H9 (cell line): ENCODE measurements around the gene BIN1. TPM values are rescaled to one million over a fixed set of nuclear protein-coding genes. Genes with fewer than 3 reads are reported as not detected.

Experiments used
- DNase-seq: peaks from one replicate; pipeline ENCODE4 v3.0.0-alpha.2; 2017
- H2AFZ ChIP-seq: one replicate; pipeline ENCODE4 v1.6.1; 2013; ENCODE audit warnings: mild to moderate bottlenecking, low read length, control low read depth, moderate library complexity
- H2AK5ac ChIP-seq: 2 replicates; pipeline ENCODE4 v1.6.1; 2013; ENCODE audit warnings: low read length, control low read depth, mixed read lengths; ENCODE audit not compliant: insufficient read length
- H2BK120ac ChIP-seq: one replicate; pipeline ENCODE4 v1.6.1; 2013; ENCODE audit warnings: low read depth, mild to moderate bottlenecking, low read length, control low read depth, inconsistent platforms; ENCODE audit not compliant: poor library complexity, severe bottlenecking
- H2BK12ac ChIP-seq: 2 replicates; pipeline ENCODE4 v1.6.1; 2013; ENCODE audit warnings: low read length, control low read depth, mixed read lengths, low read depth; ENCODE audit not compliant: insufficient read length
- H2BK15ac ChIP-seq: 2 replicates; pipeline ENCODE4 v1.6.1; 2013; ENCODE audit warnings: low read depth, low read length, control low read depth
- H2BK20ac ChIP-seq: one replicate; pipeline ENCODE4 v1.6.1; 2013; ENCODE audit warnings: low read depth, mild to moderate bottlenecking, low read length, control low read depth, inconsistent platforms; ENCODE audit not compliant: poor library complexity, severe bottlenecking
- H2BK5ac ChIP-seq: 2 replicates; pipeline ENCODE4 v1.6.1; 2013; ENCODE audit warnings: low read length, control low read depth, mixed read lengths; ENCODE audit not compliant: insufficient read length
- H3K14ac ChIP-seq: 2 replicates; pipeline ENCODE4 v1.6.1; 2013; ENCODE audit warnings: low read length, control low read depth; ENCODE audit not compliant: insufficient read depth
- H3K18ac ChIP-seq: 2 replicates; pipeline ENCODE4 v1.6.1; 2013; ENCODE audit warnings: low read depth, mild to moderate bottlenecking, mixed read lengths, low read length, control low read depth; ENCODE audit not compliant: insufficient read length
- H3K23ac ChIP-seq: 2 replicates; pipeline ENCODE4 v1.6.1; 2013; ENCODE audit warnings: low read length, control low read depth, mixed read lengths, low read depth; ENCODE audit not compliant: insufficient read length
- H3K23me2 ChIP-seq: 2 replicates; pipeline ENCODE4 v1.6.1; 2013; ENCODE audit warnings: low read depth, mild to moderate bottlenecking, mixed read lengths, low read length, control low read depth; ENCODE audit not compliant: insufficient read length, poor library complexity, severe bottlenecking
- H3K27ac ChIP-seq: 2 replicates; pipeline ENCODE4 v1.5.1; 2013; ENCODE audit warnings: low read length, control low read depth, mixed read lengths, low read depth; ENCODE audit not compliant: insufficient read length
- H3K27me3 ChIP-seq: 2 replicates; pipeline ENCODE4 v1.6.1; 2013; ENCODE audit warnings: low read length, control low read depth, inconsistent platforms; ENCODE audit not compliant: insufficient read depth
- H3K4ac ChIP-seq: 2 replicates; pipeline ENCODE4 v1.6.1; 2013; ENCODE audit warnings: low read depth, mild to moderate bottlenecking, control low read depth, inconsistent platforms, low read length, moderate library complexity
- H3K4me1 ChIP-seq: 2 replicates; pipeline ENCODE4 v1.6.1; 2013; ENCODE audit warnings: low read length, control low read depth, inconsistent platforms; ENCODE audit not compliant: insufficient read depth
- H3K4me2 ChIP-seq: 2 replicates; pipeline ENCODE4 v1.6.1; 2013; ENCODE audit warnings: low read length, control low read depth, mixed read lengths; ENCODE audit not compliant: insufficient read length, insufficient read depth
- H3K56ac ChIP-seq: 2 replicates; pipeline ENCODE4 v1.6.1; 2013; ENCODE audit warnings: low read depth, mild to moderate bottlenecking, mixed read lengths, low read length, control low read depth; ENCODE audit not compliant: insufficient read length
- H3K79me1 ChIP-seq: 2 replicates; pipeline ENCODE4 v1.6.1; 2013; ENCODE audit warnings: low read depth, mild to moderate bottlenecking, moderate library complexity, low read length, control low read depth, inconsistent platforms; ENCODE audit not compliant: insufficient read depth, poor library complexity, severe bottlenecking
- H3K79me2 ChIP-seq: 2 replicates; pipeline ENCODE4 v1.6.1; 2013; ENCODE audit warnings: low read length, control low read depth, inconsistent platforms; ENCODE audit not compliant: insufficient read depth
- H3K9ac ChIP-seq: 2 replicates; pipeline ENCODE4 v1.6.1; 2013; ENCODE audit warnings: low read length, control low read depth, mixed read lengths; ENCODE audit not compliant: insufficient read length; ENCODE audit errors: extremely low read depth
- H3K9me3 ChIP-seq: one replicate; pipeline ENCODE4 v1.6.1; 2013; ENCODE audit warnings: low read depth, low read length, inconsistent platforms; ENCODE audit not compliant: control insufficient read depth
- H3T11ph ChIP-seq: one replicate; pipeline ENCODE4 v1.6.1; 2013; ENCODE audit warnings: mild to moderate bottlenecking, low read length, control low read depth, inconsistent platforms
- H4K20me1 ChIP-seq: one replicate; pipeline ENCODE4 v1.6.1; 2013; ENCODE audit not compliant: control insufficient read depth, insufficient read length, insufficient read depth
- H4K5ac ChIP-seq: 2 replicates; pipeline ENCODE4 v1.6.1; 2013; ENCODE audit warnings: low read depth, mild to moderate bottlenecking, mixed read lengths, low read length, control low read depth; ENCODE audit not compliant: insufficient read length
- H4K8ac ChIP-seq: replicated peaks from 2 replicates; pipeline ENCODE4 v1.6.1; 2013; ENCODE audit warnings: low read length, control low read depth, mixed read lengths, low read depth; ENCODE audit not compliant: insufficient read length
- H4K91ac ChIP-seq: 2 replicates; pipeline ENCODE4 v1.6.1; 2013; ENCODE audit warnings: low read depth, mild to moderate bottlenecking, moderate library complexity, mixed read lengths, low read length, control low read depth; ENCODE audit not compliant: insufficient read length
- H3K27ac Mint-ChIP-seq, 3 experiments: 2 replicates in 2 of 3; 3 replicates in 1 of 3; pipeline ENCODE4 v1.8.0; 2020 to 2021; ENCODE audit warnings: mixed read lengths in 3 of 3, mild to moderate bottlenecking in 1 of 3, moderate library complexity in 1 of 3
- H3K27me3 Mint-ChIP-seq: 2 replicates; pipeline ENCODE4 v1.8.0; 2021; ENCODE audit warnings: low read depth, mild to moderate bottlenecking, moderate library complexity, mixed read lengths
- H3K36me3 Mint-ChIP-seq, 3 experiments: 2 replicates in 2 of 3; 3 replicates in 1 of 3; pipeline ENCODE4 v1.8.0; 2020 to 2021; ENCODE audit warnings: low read depth in 3 of 3, mixed read lengths in 3 of 3; ENCODE audit not compliant: insufficient read depth in 1 of 3
- H3K4me1 Mint-ChIP-seq, 2 experiments: 2 replicates each; pipeline ENCODE4 v1.8.0; 2020; ENCODE audit warnings: mixed read lengths in 2 of 2
- H3K4me3 Mint-ChIP-seq, 2 experiments: 2 replicates in 1 of 2; 3 replicates in 1 of 2; pipeline ENCODE4 v1.8.0; 2020 to 2021; ENCODE audit warnings: mild to moderate bottlenecking in 2 of 2, mixed read lengths in 2 of 2, moderate library complexity in 1 of 2
- H3K9me3 Mint-ChIP-seq, 2 experiments: 2 replicates in 1 of 2; 3 replicates in 1 of 2; pipeline ENCODE4 v1.8.0; 2020; ENCODE audit warnings: mild to moderate bottlenecking in 2 of 2, mixed read lengths in 2 of 2, moderate library complexity in 1 of 2
- CTCF ChIP-seq: fragments of 200-600 bp; sonication (generic); conservative IDR thresholded peaks from 3 replicates; pipeline ENCODE4 v1.8.0; 2021; ENCODE audit warnings: antibody characterized with exemption, mild to moderate bottlenecking
- WGBS: extraction: QIAGEN DNeasy Blood & Tissue Kit; methylation state at CpG from one replicate; pipeline ENCODE4 v1.1.7; 2013; ENCODE audit warnings: missing lambda C conversion rate, low lambda C conversion rate, mixed read lengths; ENCODE audit not compliant: insufficient read length; ENCODE audit errors: extremely low coverage; 5-methylcytosine and 5-hydroxymethylcytosine counted together
- total RNA-seq: library from RNA; stranded (reverse); gene quantifications from 2 replicates; pipeline ENCODE4 v1.2.1, GENCODE V29; 2021

BIN1 gene
- total RNA-seq, 1 experiment from 2014 or later = 32.0 TPM

- Mint-ChIP-seq H3K27ac (no peak overlapping the region), H3K4me1 (peaks cover 16 to 17% of the 10 kb centered on the region in 2 experiments), H3K27me3 (no peaks in the 10 kb centered on the region; the same call in 1 of the 2 replicates), H3K36me3 (peaks cover 0 to 4% (median 2%) of the 10 kb centered on the region in 3 experiments; a peak in 4 of 7 replicates), H3K4me3 (no peak overlapping the region), H3K9me3 (peaks cover 11% of the 10 kb centered on the region in 2 experiments)
- H3K79me1 ChIP-seq = no peaks in the 10 kb centered on the region
- H3K18ac ChIP-seq = no peak overlapping the region
- no peak for DNase-seq
- no peak overlapping the region for H3K27ac ChIP-seq
- no peaks in the 10 kb centered on the region for H4K20me1 ChIP-seq
- no peak overlapping the region for H3K23ac ChIP-seq
- H3K9ac ChIP-seq = no peak overlapping the region
- H4K8ac ChIP-seq = no peak overlapping the region
- no CpG with 5 or more reads among the region's 2 CpGs for WGBS
- H4K91ac ChIP-seq = no peak overlapping the region
- H2BK12ac ChIP-seq = no peak overlapping the region
- no peak overlapping the region for H3K14ac ChIP-seq
- no peaks in the 10 kb centered on the region for H3K79me2 ChIP-seq
- no peak overlapping the region for H2BK20ac ChIP-seq
- H3K56ac ChIP-seq = no peak overlapping the region
- H3K23me2 ChIP-seq = no peaks in the 10 kb centered on the region
- no peaks in the 10 kb centered on the region for H3K9me3 ChIP-seq
- H2BK5ac ChIP-seq = no peak overlapping the region
- no peak overlapping the region for H3T11ph ChIP-seq
- H2AFZ ChIP-seq = no peak overlapping the region
- H3K27me3 ChIP-seq = no peaks in the 10 kb centered on the region
- no peak overlapping the region for H3K4ac ChIP-seq
- no peaks in the 10 kb centered on the region; the same call in 1 of the 2 replicates for H3K4me1 ChIP-seq
- no peak overlapping the region for H3K4me2 ChIP-seq
- no peak overlapping the region for H4K5ac ChIP-seq
- TF ChIP-seq CTCF = no peak
- H2BK15ac ChIP-seq = no peak overlapping the region
- H2AK5ac ChIP-seq = no peak overlapping the region
- no peak overlapping the region for H2BK120ac ChIP-seq
Observed at GRCh38 chr2:127155947-127156346, 49.0 kb upstream of the BIN1 start.
